Loucy (cell line): ENCODE results near the gene NIP7.

ENCODE experiments used
- H2AFZ ChIP-seq: fragments of 200-600 bp; sonication (generic); 2 replicates; pipeline ENCODE4 v1.6.0; 2016; ENCODE audit warnings: antibody characterized with exemption, mild to moderate bottlenecking, low read length, moderate library complexity
- H3F3A ChIP-seq: fragments of 200-600 bp; 2 replicates; pipeline ENCODE4 v1.6.0; 2016; ENCODE audit warnings: antibody characterized with exemption, low read depth, mild to moderate bottlenecking
- H3K27me3 ChIP-seq: fragments of 200-600 bp; sonication (generic); 2 replicates; pipeline ENCODE4 v1.6.1; 2014; ENCODE audit warnings: low read length, mild to moderate bottlenecking; ENCODE audit not compliant: insufficient read depth, poor library complexity, severe bottlenecking
- H3K36me3 ChIP-seq: fragments of 200-600 bp; sonication (generic); 2 replicates; pipeline ENCODE4 v1.6.1; 2016; ENCODE audit warnings: low read length; ENCODE audit not compliant: insufficient read depth
- H3K4me1 ChIP-seq: fragments of 200-600 bp; sonication (generic); 2 replicates; pipeline ENCODE4 v1.5.1; 2014; ENCODE audit warnings: low read length, mild to moderate bottlenecking; ENCODE audit not compliant: insufficient read depth, poor library complexity, severe bottlenecking
- H3K4me2 ChIP-seq: fragments of 200-600 bp; sonication (generic); 2 replicates; pipeline ENCODE4 v1.6.0; 2014; ENCODE audit warnings: antibody characterized with exemption, low read length, low read depth, mild to moderate bottlenecking; ENCODE audit not compliant: poor library complexity, severe bottlenecking
- H3K4me3 ChIP-seq: fragments of 200-600 bp; sonication (generic); 2 replicates; pipeline ENCODE4 v1.5.1; 2014; ENCODE audit warnings: low read length, mild to moderate bottlenecking, mixed read lengths; ENCODE audit not compliant: poor library complexity, severe bottlenecking
- H3K79me2 ChIP-seq: fragments of 200-600 bp; sonication (generic); 2 replicates; pipeline ENCODE4 v1.6.1; 2014; ENCODE audit warnings: low read length; ENCODE audit not compliant: insufficient read depth
- H3K9ac ChIP-seq: fragments of 200-600 bp; sonication (generic); 2 replicates; pipeline ENCODE4 v1.6.0; 2014; ENCODE audit warnings: mild to moderate bottlenecking, low read depth, low read length, moderate library complexity; ENCODE audit not compliant: poor library complexity, severe bottlenecking
- H3K9me2 ChIP-seq: fragments of 200-600 bp; sonication (generic); replicated peaks from 2 replicates; pipeline ENCODE4 v1.6.1; 2016; ENCODE audit warnings: low read depth, low read length, mixed read lengths
- H3K9me3 ChIP-seq: fragments of 200-600 bp; sonication (generic); 2 replicates; pipeline ENCODE4 v1.6.1; 2014; ENCODE audit warnings: mild to moderate bottlenecking, antibody characterized with exemption, low read length, low read depth; ENCODE audit not compliant: insufficient read depth
- H4K20me1 ChIP-seq: fragments of 200-600 bp; sonication (generic); 2 replicates; pipeline ENCODE4 v1.6.0; 2014; ENCODE audit warnings: antibody characterized with exemption, low read length, mild to moderate bottlenecking; ENCODE audit not compliant: insufficient read depth, poor library complexity, severe bottlenecking
- EZH2phosphoT487 ChIP-seq: fragments of 200-600 bp; IDR thresholded peaks from 2 replicates; pipeline ENCODE4 v1.6.1; 2018; ENCODE audit warnings: antibody characterized with exemption, mild to moderate bottlenecking, moderate library complexity, borderline replicate concordance
- TF ChIP-seq, protein P1 (sequence below): fragments of 200-600 bp; sonication (generic); conservative IDR thresholded peaks from 2 replicates; pipeline ENCODE4 v1.5.1; 2014; ENCODE audit warnings: mild to moderate bottlenecking, antibody characterized with exemption, low read length

The NIP7 gene

GRCh38 chr16:69340095-69340644 is 598 bp downstream of the NIP7 start:
- H3F3A ChIP-seq: no peaks in the 10 kb centered on the region
- peak overlapping the region; percentile 97 for H3K4me2 ChIP-seq
- H4K20me1 ChIP-seq: peaks cover 3% of the 10 kb centered on the region
- TF ChIP-seq, protein P1, sequence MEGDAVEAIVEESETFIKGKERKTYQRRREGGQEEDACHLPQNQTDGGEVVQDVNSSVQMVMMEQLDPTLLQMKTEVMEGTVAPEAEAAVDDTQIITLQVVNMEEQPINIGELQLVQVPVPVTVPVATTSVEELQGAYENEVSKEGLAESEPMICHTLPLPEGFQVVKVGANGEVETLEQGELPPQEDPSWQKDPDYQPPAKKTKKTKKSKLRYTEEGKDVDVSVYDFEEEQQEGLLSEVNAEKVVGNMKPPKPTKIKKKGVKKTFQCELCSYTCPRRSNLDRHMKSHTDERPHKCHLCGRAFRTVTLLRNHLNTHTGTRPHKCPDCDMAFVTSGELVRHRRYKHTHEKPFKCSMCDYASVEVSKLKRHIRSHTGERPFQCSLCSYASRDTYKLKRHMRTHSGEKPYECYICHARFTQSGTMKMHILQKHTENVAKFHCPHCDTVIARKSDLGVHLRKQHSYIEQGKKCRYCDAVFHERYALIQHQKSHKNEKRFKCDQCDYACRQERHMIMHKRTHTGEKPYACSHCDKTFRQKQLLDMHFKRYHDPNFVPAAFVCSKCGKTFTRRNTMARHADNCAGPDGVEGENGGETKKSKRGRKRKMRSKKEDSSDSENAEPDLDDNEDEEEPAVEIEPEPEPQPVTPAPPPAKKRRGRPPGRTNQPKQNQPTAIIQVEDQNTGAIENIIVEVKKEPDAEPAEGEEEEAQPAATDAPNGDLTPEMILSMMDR: no peak
- no peak for TF ChIP-seq EZH2phosphoT487
- H3K4me3 ChIP-seq: peak overlapping the region; percentile 83
- peak overlapping the region; percentile 72 for H2AFZ ChIP-seq
- no peaks in the 10 kb centered on the region for H3K9me3 ChIP-seq
- peaks cover 31% of the 10 kb centered on the region for H3K4me1 ChIP-seq
- no peaks in the 10 kb centered on the region for H3K9me2 ChIP-seq
- peaks cover 6% of the 10 kb centered on the region; the same call in 1 of the 2 replicates for H3K36me3 ChIP-seq
- peak overlapping the region; percentile 88 for H3K9ac ChIP-seq
- no peaks in the 10 kb centered on the region for H3K27me3 ChIP-seq
- peaks cover 52% of the 10 kb centered on the region for H3K79me2 ChIP-seq

- Histone ChIP-seq H3K4me3 (no peak overlapping the region), H3K9me3 (no peaks in the 10 kb centered on the region), H3K9ac (no peak overlapping the region), H3K79me2 (peaks cover 32% of the 10 kb centered on the region), H3K27me3 (no peaks in the 10 kb centered on the region), H4K20me1 (peaks cover 3% of the 10 kb centered on the region), H3K4me2 (no peak overlapping the region), H3K36me3 (peaks cover 6% of the 10 kb centered on the region; the same call in 1 of the 2 replicates), H3K9me2 (no peaks in the 10 kb centered on the region), H3F3A (no peaks in the 10 kb centered on the region), H3K4me1 (peaks cover 20% of the 10 kb centered on the region), H2AFZ (no peak overlapping the region)
- TF ChIP-seq, protein P1: no peak
- no peak for TF ChIP-seq EZH2phosphoT487
Observed at GRCh38 chr16:69344171-69344570, 4.6 kb downstream of the NIP7 start.

DNA sequence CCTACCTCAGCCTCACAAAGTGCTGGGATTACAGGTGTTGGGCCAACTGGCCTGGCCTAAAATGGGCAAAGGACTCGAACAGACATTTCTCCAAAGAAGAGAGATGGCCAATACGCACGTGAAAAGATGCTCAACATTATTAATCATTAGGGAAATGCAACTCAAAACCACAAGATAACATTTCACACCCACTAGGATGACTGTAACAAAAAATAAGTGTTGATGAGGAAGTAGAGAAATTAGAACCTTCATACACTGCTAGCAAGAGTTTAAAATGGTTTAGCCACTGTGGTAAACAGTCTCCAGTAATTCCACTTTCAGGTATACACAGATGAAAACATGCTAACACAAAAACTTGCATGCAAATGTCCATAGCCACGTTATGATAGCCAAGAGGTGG is 6.4 kb downstream of the NIP7 start:
- Histone ChIP-seq H3K4me3 (no peak overlapping the region), H3K27me3 (no peaks in the 10 kb centered on the region), H3K9ac (no peak overlapping the region), H3K79me2 (peaks cover 19% of the 10 kb centered on the region), H3K36me3 (peaks cover 6% of the 10 kb centered on the region; the same call in 1 of the 2 replicates), H4K20me1 (peaks cover 3% of the 10 kb centered on the region), H3F3A (no peaks in the 10 kb centered on the region), H3K9me3 (no peaks in the 10 kb centered on the region), H3K4me1 (peaks cover 12% of the 10 kb centered on the region), H3K9me2 (no peaks in the 10 kb centered on the region), H2AFZ (no peak overlapping the region), H3K4me2 (no peak overlapping the region)
- no peak for TF ChIP-seq EZH2phosphoT487
- TF ChIP-seq, protein P1: no peak
